WTC11 (cell line): ENCODE results near the gene MAP7.

Experiments used
- CTCF ChIP-seq: fragments of 200-600 bp; IDR thresholded peaks from 2 replicates; pipeline ENCODE4 v1.8.0; 2022; ENCODE audit warnings: antibody characterized with exemption
- ETV6 ChIP-seq: sonication (generic); formaldehyde crosslinking; IDR thresholded peaks from 2 replicates; pipeline ENCODE4 v1.8.1; 2022; ENCODE audit warnings: mild to moderate bottlenecking, missing genetic modification reagents
- FOXP1 ChIP-seq: sonication (generic); formaldehyde crosslinking; IDR thresholded peaks from 2 replicates; pipeline ENCODE4 v1.8.0; 2022; ENCODE audit warnings: missing genetic modification reagents, mild to moderate bottlenecking, moderate library complexity, borderline replicate concordance
- KAT7 ChIP-seq: sonication (generic); formaldehyde crosslinking; IDR thresholded peaks from 2 replicates; pipeline ENCODE4 v1.8.1; 2023; ENCODE audit warnings: missing genetic modification reagents, mild to moderate bottlenecking, borderline replicate concordance
- MAX ChIP-seq: sonication (generic); formaldehyde crosslinking; IDR thresholded peaks from 2 replicates; pipeline ENCODE4 v1.8.0; 2022; ENCODE audit warnings: mild to moderate bottlenecking, missing genetic modification reagents
- NR3C1 ChIP-seq: sonication (generic); formaldehyde crosslinking; conservative IDR thresholded peaks from 2 replicates; pipeline ENCODE4 v1.8.1; 2023; ENCODE audit warnings: low read depth, mild to moderate bottlenecking, missing genetic modification reagents
- SP1 ChIP-seq: sonication (generic); formaldehyde crosslinking; conservative IDR thresholded peaks from 2 replicates; pipeline ENCODE4 v1.8.1; 2022; ENCODE audit warnings: missing genetic modification reagents
- TCF7 ChIP-seq: sonication (generic); formaldehyde crosslinking; IDR thresholded peaks from 2 replicates; pipeline ENCODE4 v1.8.0; 2022; ENCODE audit warnings: mild to moderate bottlenecking, low read depth, missing genetic modification reagents, moderate library complexity
- USF1 ChIP-seq: sonication (generic); formaldehyde crosslinking; IDR thresholded peaks from 2 replicates; pipeline ENCODE4 v1.8.0; 2022; ENCODE audit warnings: mild to moderate bottlenecking, missing genetic modification reagents
- ZNF121 ChIP-seq: sonication (generic); formaldehyde crosslinking; IDR thresholded peaks from 2 replicates; pipeline ENCODE4 v1.8.0; 2023; ENCODE audit warnings: missing genetic modification reagents
- ZNF317 ChIP-seq: sonication (generic); formaldehyde crosslinking; IDR thresholded peaks from 2 replicates; pipeline ENCODE4 v1.8.1; 2023; ENCODE audit warnings: low read depth, mild to moderate bottlenecking, moderate library complexity, missing genetic modification reagents, borderline replicate concordance
- ZNF425 ChIP-seq: fragments of 250-450 bp; sonication (Bioruptor Pico); conservative IDR thresholded peaks from 2 replicates; pipeline ENCODE4 v1.9.0; 2021; ENCODE audit warnings: mild to moderate bottlenecking

- TF ChIP-seq NR3C1 (CRISPR knock-in tag), result no peak
- TF ChIP-seq CTCF, result no peak
- TF ChIP-seq ZNF121, result no peak
- no peak for TF ChIP-seq TCF7
- no peak for TF ChIP-seq ETV6 (CRISPR knock-in tag)
- TF ChIP-seq ZNF425 (CRISPR knock-in tag), result no peak
- no peak for TF ChIP-seq KAT7 (CRISPR knock-in tag)
- TF ChIP-seq USF1 (CRISPR knock-in tag), result no peak
- no peak for TF ChIP-seq ZNF317 (CRISPR knock-in tag)
- no peak for TF ChIP-seq SP1 (CRISPR knock-in tag)
- TF ChIP-seq MAX (CRISPR knock-in tag), result no peak
- TF ChIP-seq FOXP1 (CRISPR knock-in tag), result no peak
Observed at GRCh38 chr6:136593748-136594490, 43.7 kb upstream of the MAP7 start.
